Measurements from ENCODE around the gene PRPF40A. TPM values are rescaled to one million over a fixed set of nuclear protein-coding genes. Genes with fewer than 3 reads are reported as not detected.

The PRPF40A gene
- total and polyA plus RNA-seq, 2 experiments from 2014 or later = 101 to 125 TPM

- no peak for TF ChIP-seq EZH2 (IDR thresholded peaks at IDR 0.05; ENCODE audit: borderline replicate concordance)
- TF ChIP-seq, protein P1, sequence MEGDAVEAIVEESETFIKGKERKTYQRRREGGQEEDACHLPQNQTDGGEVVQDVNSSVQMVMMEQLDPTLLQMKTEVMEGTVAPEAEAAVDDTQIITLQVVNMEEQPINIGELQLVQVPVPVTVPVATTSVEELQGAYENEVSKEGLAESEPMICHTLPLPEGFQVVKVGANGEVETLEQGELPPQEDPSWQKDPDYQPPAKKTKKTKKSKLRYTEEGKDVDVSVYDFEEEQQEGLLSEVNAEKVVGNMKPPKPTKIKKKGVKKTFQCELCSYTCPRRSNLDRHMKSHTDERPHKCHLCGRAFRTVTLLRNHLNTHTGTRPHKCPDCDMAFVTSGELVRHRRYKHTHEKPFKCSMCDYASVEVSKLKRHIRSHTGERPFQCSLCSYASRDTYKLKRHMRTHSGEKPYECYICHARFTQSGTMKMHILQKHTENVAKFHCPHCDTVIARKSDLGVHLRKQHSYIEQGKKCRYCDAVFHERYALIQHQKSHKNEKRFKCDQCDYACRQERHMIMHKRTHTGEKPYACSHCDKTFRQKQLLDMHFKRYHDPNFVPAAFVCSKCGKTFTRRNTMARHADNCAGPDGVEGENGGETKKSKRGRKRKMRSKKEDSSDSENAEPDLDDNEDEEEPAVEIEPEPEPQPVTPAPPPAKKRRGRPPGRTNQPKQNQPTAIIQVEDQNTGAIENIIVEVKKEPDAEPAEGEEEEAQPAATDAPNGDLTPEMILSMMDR (IDR thresholded peaks at IDR 0.05; ENCODE audit: poor library complexity) = no peak
- TF ChIP-seq EZH2phosphoT487 (IDR thresholded peaks at IDR 0.05; ENCODE audit: low read depth, severe bottlenecking, unreplicated experiment) = no peak
- no peaks in the 10 kb centered on the region for H4K20me1 ChIP-seq (ENCODE audit: insufficient read depth, poor library complexity, severe bottlenecking)
- H2AFZ ChIP-seq = no peak overlapping the region
- H3K9me3 ChIP-seq (ENCODE audit: low read depth) = no peaks in the 10 kb centered on the region
- peak overlapping the region; percentile 3 for H3K4me2 ChIP-seq
- H3K27ac ChIP-seq = no peak overlapping the region
- DNase-seq (ENCODE audit: low spot score) = peak; percentile 8
- WGBS (ENCODE audit: low lambda C conversion rate, missing lambda C conversion rate) = 67% methylated on average over 5 of the region's 5 CpGs
- H3K27me3 ChIP-seq = no peaks in the 10 kb centered on the region
- no peaks in the 10 kb centered on the region for H3K36me3 ChIP-seq (replicated peaks; ENCODE audit: insufficient read depth, low read depth)
- no peak overlapping the region for H3K4me3 ChIP-seq
- no peaks in the 10 kb centered on the region for H3K9me2 ChIP-seq (replicated peaks; ENCODE audit: insufficient read depth)
- H3K4me1 ChIP-seq (ENCODE audit: insufficient read depth) = no peaks in the 10 kb centered on the region
- H3K79me2 ChIP-seq = no peaks in the 10 kb centered on the region
Measured at GRCh38 chr2:152762202-152762601, 44.9 kb upstream of the PRPF40A start.

- no peaks in the 10 kb centered on the region for H3K4me1 ChIP-seq (ENCODE audit: insufficient read depth)
- DNase-seq (ENCODE audit: low spot score) = no peak
- H3K9me3 ChIP-seq (ENCODE audit: low read depth) = no peaks in the 10 kb centered on the region
- no peak overlapping the region for H3K27ac ChIP-seq
- WGBS (ENCODE audit: low lambda C conversion rate, missing lambda C conversion rate) = 84% methylated on average over 4 of the region's 4 CpGs
- no peak overlapping the region for H2AFZ ChIP-seq
- H3K4me3 ChIP-seq = no peak overlapping the region
- TF ChIP-seq, protein P1 (IDR thresholded peaks at IDR 0.05; ENCODE audit: poor library complexity) = no peak
- TF ChIP-seq EZH2 (IDR thresholded peaks at IDR 0.05; ENCODE audit: borderline replicate concordance) = no peak
- TF ChIP-seq EZH2phosphoT487 (IDR thresholded peaks at IDR 0.05; ENCODE audit: low read depth, severe bottlenecking, unreplicated experiment) = no peak
- H3K9me2 ChIP-seq (replicated peaks; ENCODE audit: insufficient read depth) = no peaks in the 10 kb centered on the region
- no peaks in the 10 kb centered on the region for H3K27me3 ChIP-seq
- H3K4me2 ChIP-seq = no peak overlapping the region
- H3K36me3 ChIP-seq (replicated peaks; ENCODE audit: insufficient read depth, low read depth) = no peaks in the 10 kb centered on the region
- H3K79me2 ChIP-seq = no peaks in the 10 kb centered on the region
- no peaks in the 10 kb centered on the region for H4K20me1 ChIP-seq (ENCODE audit: insufficient read depth, poor library complexity, severe bottlenecking)
Measured at GRCh38 chr2:152761214-152761613, 44.0 kb upstream of the PRPF40A start.

DNA sequence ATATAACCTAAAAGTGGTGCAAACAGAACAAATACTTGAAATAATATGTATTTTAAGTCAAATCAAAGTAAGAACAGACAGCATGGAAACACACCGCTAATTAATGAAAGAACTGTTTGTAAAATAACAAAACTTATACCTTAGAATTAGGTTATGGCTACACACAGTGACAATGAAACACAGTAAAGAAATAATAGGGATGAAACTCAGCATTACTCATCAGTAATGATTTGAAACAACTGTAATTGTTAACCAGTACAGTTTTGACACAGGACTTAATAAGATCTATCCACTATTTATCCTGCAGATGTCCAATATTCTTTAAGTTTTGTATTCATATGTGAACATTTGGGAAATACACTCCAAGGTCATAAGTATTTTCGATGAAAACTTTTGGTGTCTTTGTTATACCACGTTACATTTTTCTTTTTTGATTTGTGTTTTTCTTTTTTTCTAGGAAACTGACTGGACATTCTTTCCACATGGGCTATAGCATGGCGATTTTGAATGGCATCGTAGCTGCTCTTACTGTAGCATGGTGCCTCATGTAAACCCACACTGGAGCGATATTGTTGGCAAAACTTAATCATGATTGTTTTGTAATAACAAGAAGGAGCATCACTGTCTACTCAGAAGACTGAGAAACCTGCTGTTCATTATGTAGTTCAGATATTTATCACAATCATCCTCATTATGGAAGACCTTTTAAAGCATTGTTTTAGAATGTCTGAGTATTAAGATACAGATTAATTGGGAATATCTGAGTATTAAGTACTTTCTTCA, 42.2 kb upstream of the PRPF40A start:
- Histone ChIP-seq H3K79me2 (no peaks in the 10 kb centered on the region), H3K4me3 (no peak overlapping the region), H3K9me3 (ENCODE audit: low read depth) (no peaks in the 10 kb centered on the region), H2AFZ (no peak overlapping the region), H3K4me1 (ENCODE audit: insufficient read depth) (no peaks in the 10 kb centered on the region), H3K27me3 (no peaks in the 10 kb centered on the region), H3K36me3 (replicated peaks; ENCODE audit: insufficient read depth, low read depth) (no peaks in the 10 kb centered on the region), H3K9me2 (replicated peaks; ENCODE audit: insufficient read depth) (no peaks in the 10 kb centered on the region), H3K27ac (no peak overlapping the region), H4K20me1 (ENCODE audit: insufficient read depth, poor library complexity, severe bottlenecking) (no peaks in the 10 kb centered on the region), H3K4me2 (no peak overlapping the region)
- no peak for DNase-seq (ENCODE audit: low spot score)
- TF ChIP-seq EZH2 (IDR thresholded peaks at IDR 0.05; ENCODE audit: borderline replicate concordance) = no peak
- no peak for TF ChIP-seq EZH2phosphoT487 (IDR thresholded peaks at IDR 0.05; ENCODE audit: low read depth, severe bottlenecking, unreplicated experiment)
- TF ChIP-seq, protein P1 (IDR thresholded peaks at IDR 0.05; ENCODE audit: poor library complexity) = no peak
- WGBS (ENCODE audit: low lambda C conversion rate, missing lambda C conversion rate) = 97% methylated on average over 6 of the region's 6 CpGs
